ENCODE data around the gene OTOP1.
"Not testable (repeated sequence)": the region's sequence is repeated elsewhere in the genome, so short reads cannot be mapped to it uniquely, and the experiment has no call there.

Gene OTOP1

GRCh38 chr4:4249866-4250265, 23.1 kb upstream of the OTOP1 start:
- TF ChIP-seq CTCF (IDR thresholded peaks at IDR 0.05; ENCODE audit: low read depth, low read length, missing control alignments), result no peak
- no peak overlapping the region for H3K4me3 ChIP-seq (ENCODE audit: low read depth, low read length)
- DNase-seq (ENCODE audit: low read depth), result no peak

GRCh38 chr4:4249342-4249741, 22.6 kb upstream of the OTOP1 start:
- DNase-seq (ENCODE audit: low read depth); H3K4me3 ChIP-seq (ENCODE audit: low read depth, low read length): not testable (repeated sequence)

DNA sequence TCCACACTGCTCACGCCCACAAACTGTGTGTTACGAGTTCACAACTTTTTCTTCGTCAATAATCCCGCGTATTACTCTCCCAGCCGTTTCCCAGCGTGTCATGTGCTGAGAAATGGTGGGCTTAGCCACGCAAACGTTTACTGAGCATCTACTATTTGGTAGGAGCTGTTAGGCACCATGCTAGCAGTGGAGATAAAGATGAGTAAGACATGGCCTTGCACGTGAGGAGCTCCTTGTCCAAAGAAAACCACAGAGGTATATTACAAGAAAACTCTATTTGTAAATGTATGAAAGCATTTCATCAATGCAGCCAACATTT, 22.1 kb upstream of the OTOP1 start:
- no peak for TF ChIP-seq CTCF (IDR thresholded peaks at IDR 0.05; ENCODE audit: low read depth, low read length, missing control alignments)
- no peak for DNase-seq (ENCODE audit: low read depth)

DNA sequence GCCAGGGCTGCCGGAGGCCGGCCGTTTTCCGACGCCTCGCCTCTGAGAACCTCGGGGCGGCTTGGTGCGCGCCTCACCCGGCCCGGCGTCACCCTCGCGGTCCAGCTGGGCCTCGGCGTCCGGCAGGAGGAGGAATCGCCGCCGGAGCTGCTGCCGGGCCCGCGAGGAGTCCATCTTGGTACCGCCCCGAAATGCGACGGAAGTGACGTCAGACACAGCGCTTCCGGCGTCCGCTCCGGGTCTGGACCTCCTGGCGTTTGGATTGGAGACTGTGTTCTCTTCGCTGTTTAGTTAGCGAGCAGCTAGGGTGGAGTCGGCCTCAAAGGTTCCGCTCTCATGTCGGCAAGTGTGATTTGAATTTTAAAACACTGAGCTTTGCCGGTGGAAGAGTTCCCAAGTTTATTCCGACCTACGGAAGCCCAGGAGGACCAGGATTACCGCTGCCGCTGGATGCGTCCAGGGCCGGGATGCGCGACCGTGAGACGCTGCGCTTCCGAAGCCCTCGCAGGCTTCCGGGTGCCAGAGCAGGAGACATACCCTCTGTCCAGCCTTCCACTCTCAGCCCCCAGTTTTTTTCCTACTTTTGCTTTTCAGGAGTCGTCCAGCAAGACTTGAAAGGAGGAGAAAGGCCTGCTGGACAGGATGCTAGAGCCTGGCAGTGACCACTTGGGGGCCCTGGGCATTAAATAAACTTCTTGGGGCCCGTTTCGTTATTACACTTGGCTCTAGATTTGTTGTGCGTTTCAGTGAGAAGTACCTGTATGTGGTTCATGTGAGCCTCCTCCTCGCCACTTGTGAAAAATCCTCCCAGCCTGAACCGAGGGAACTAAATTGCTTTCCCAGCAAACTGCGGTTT, 21.5 kb upstream of the OTOP1 start, which contains the start of gene TMEM128:
TMEM128 (minus strand) TSS at position 195 of the 856 bp plus-strand sequence; CDS start at position 174, 21 bp downstream.
- DNase-seq (ENCODE audit: low read depth), result peak; percentile 82
- peak within 1 kb of the TSS; percentile 84 for H3K4me3 ChIP-seq (ENCODE audit: low read depth, low read length)
- peak; percentile 8 for TF ChIP-seq CTCF (IDR thresholded peaks at IDR 0.05; ENCODE audit: low read depth, low read length, missing control alignments)

More for the DNA sequence above, 22.1 kb upstream of the OTOP1 start:
- H3K4me3 ChIP-seq (ENCODE audit: low read depth, low read length), result peak overlapping the region; percentile 84

- peak overlapping the region; percentile 84 for H3K4me3 ChIP-seq (ENCODE audit: low read depth, low read length)
- DNase-seq (ENCODE audit: low read depth), result no peak
- no peak for TF ChIP-seq CTCF (IDR thresholded peaks at IDR 0.05; ENCODE audit: low read depth, low read length, missing control alignments)
Measured at GRCh38 chr4:4247696-4248028, 20.9 kb upstream of the OTOP1 start.

DNA sequence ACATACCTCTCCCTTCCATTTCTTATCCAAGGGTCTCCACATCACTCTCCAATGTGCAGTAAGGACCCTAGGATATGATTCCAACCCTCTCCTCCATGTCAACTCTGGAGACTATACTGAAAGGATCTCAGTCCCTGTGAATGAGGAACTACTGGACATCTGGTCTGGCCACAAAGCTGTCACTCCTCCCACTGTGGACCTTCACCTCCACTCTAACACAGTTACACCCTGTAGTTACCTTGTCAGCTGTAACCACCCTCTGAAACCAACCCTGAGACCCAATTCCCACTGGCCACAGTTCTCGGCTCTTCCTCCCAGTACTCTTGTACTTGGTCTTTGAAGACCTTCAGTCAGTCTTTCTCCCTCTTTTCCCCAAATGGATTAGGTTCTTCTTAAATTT, 18.4 kb upstream of the OTOP1 start:
- no peak overlapping the region for H3K4me3 ChIP-seq (ENCODE audit: low read depth, low read length)
- no peak for DNase-seq (ENCODE audit: low read depth)
- TF ChIP-seq CTCF (IDR thresholded peaks at IDR 0.05; ENCODE audit: low read depth, low read length, missing control alignments), result no peak

DNA sequence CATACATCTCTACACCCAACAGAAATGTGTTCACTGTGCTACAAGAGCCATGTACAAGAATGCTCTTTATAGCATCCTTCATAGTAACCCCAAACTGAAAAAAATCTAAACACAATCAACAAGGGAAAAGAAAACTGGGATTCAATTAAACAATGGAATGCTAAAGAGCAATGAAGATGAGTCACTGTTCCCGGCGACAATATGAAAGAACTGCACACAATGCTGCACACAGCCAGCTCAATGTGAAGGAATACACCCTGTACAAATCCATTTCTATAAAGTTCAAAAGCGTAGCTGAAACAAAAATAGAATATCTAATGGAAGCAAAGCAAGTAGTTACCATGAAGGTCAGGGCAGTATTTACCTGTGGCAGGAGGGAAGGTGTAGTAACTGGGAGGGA, 12.8 kb upstream of the OTOP1 start:
- not testable (repeated sequence) for H3K4me3 ChIP-seq (ENCODE audit: low read depth, low read length); DNase-seq (ENCODE audit: low read depth)

DNA sequence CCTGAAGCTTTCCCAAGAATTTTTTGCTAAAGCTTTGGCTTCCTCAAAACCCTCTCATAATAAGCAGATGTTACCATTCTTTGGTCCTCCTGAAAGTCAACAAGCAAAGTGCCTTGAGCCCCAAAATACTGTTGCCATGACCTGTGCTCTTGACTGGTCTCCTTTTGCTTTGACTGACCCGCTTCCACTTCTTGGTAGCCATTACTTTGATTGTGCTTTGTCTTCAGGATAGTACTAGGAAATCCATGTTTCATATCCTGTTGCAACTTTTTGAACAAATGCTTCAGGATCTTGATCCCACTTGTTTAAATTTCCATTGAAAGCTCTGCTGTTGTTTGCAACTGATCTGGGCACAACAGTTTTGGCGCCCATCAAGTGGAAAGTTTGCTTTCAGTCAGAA, 6.9 kb upstream of the OTOP1 start:
- TF ChIP-seq CTCF (IDR thresholded peaks at IDR 0.05; ENCODE audit: low read depth, low read length, missing control alignments), result no peak
- no peak overlapping the region for H3K4me3 ChIP-seq (ENCODE audit: low read depth, low read length)
- DNase-seq (ENCODE audit: low read depth), result no peak

All from GM12864 (cell line).